Neuronal stem cell (in vitro differentiated cells): Measurements from ENCODE around the gene AGPAT2.

Source experiments
- DNase-seq: peaks from one replicate; pipeline ENCODE4 v3.0.0-alpha.2; 2013; ENCODE audit warnings: low spot score
- H2AFZ ChIP-seq: one replicate; pipeline ENCODE4 v1.6.1; 2013; ENCODE audit warnings: mild to moderate bottlenecking, low read length, inconsistent platforms
- H2AK5ac ChIP-seq: 2 replicates; pipeline ENCODE4 v1.6.1; 2013; ENCODE audit warnings: low read depth, mild to moderate bottlenecking, inconsistent platforms, low read length, moderate library complexity, mixed read lengths
- H2BK120ac ChIP-seq: 2 replicates; pipeline ENCODE4 v1.6.1; 2013; ENCODE audit warnings: low read depth, mild to moderate bottlenecking, inconsistent platforms, low read length, moderate library complexity, mixed read lengths
- H2BK12ac ChIP-seq: one replicate; pipeline ENCODE4 v1.6.1; 2013; ENCODE audit warnings: low read length, inconsistent platforms
- H2BK15ac ChIP-seq: 2 replicates; pipeline ENCODE4 v1.6.1; 2013; ENCODE audit warnings: mild to moderate bottlenecking, low read length, inconsistent platforms, mixed read lengths
- H2BK5ac ChIP-seq: one replicate; pipeline ENCODE4 v1.6.1; 2013; ENCODE audit warnings: inconsistent platforms, mild to moderate bottlenecking, low read length, moderate library complexity
- H3K14ac ChIP-seq: one replicate; pipeline ENCODE4 v1.6.1; 2013; ENCODE audit warnings: low read length, inconsistent platforms
- H3K18ac ChIP-seq: 2 replicates; pipeline ENCODE4 v1.6.1; 2013; ENCODE audit warnings: low read length, inconsistent platforms
- H3K23ac ChIP-seq: 2 replicates; pipeline ENCODE4 v1.6.1; 2013; ENCODE audit warnings: low read depth, mild to moderate bottlenecking, mixed read lengths, low read length, inconsistent platforms; ENCODE audit not compliant: poor library complexity
- H3K27ac ChIP-seq: replicated peaks from 3 replicates; pipeline ENCODE4 v1.5.1; 2013; ENCODE audit warnings: low read length, inconsistent platforms
- H3K27me3 ChIP-seq, 3 experiments: 2 replicates each; pipeline ENCODE4 v1.6.1; 2013; ENCODE audit warnings: low read length in 3 of 3, mild to moderate bottlenecking in 2 of 3, inconsistent platforms in 1 of 3, low read depth in 1 of 3, mixed read lengths in 1 of 3, moderate library complexity in 1 of 3; ENCODE audit not compliant: control insufficient read depth in 3 of 3, insufficient read depth in 3 of 3
- H3K36me3 ChIP-seq, 2 donors: replicated peaks in 1 of 2; 2 replicates each; pipeline ENCODE4 v1.6.1; 2013; ENCODE audit warnings: low read length in 2 of 2; ENCODE audit not compliant: control insufficient read depth in 2 of 2, insufficient read depth in 2 of 2
- H3K4ac ChIP-seq: 2 replicates; pipeline ENCODE4 v1.6.1; 2013; ENCODE audit warnings: inconsistent platforms, mild to moderate bottlenecking, low read length, moderate library complexity
- H3K4me1 ChIP-seq, 2 donors: 1 replicate in 1 of 2; 2 replicates in 1 of 2; pipeline ENCODE4 v1.6.1; 2013; ENCODE audit warnings: low read length in 2 of 2, low read depth in 1 of 2; ENCODE audit not compliant: control insufficient read depth in 2 of 2, insufficient read depth in 1 of 2
- H3K4me2 ChIP-seq: one replicate; pipeline ENCODE4 v1.6.1; 2013; ENCODE audit warnings: mild to moderate bottlenecking, low read length, inconsistent platforms; ENCODE audit not compliant: insufficient read depth, poor library complexity, severe bottlenecking
- H3K4me3 ChIP-seq, 2 donors: 2 replicates each; pipeline ENCODE4 v1.5.1; 2013; ENCODE audit warnings: low read length in 2 of 2, mild to moderate bottlenecking in 2 of 2, inconsistent platforms in 1 of 2, moderate library complexity in 1 of 2
- H3K79me1 ChIP-seq: one replicate; pipeline ENCODE4 v1.6.1; 2013; ENCODE audit warnings: low read depth, mild to moderate bottlenecking, inconsistent platforms, low read length, moderate library complexity
- H3K9ac ChIP-seq: one replicate; pipeline ENCODE4 v1.6.1; 2013; ENCODE audit warnings: mild to moderate bottlenecking, low read depth, low read length, inconsistent platforms; ENCODE audit not compliant: poor library complexity
- H3K9me3 ChIP-seq, 2 donors: replicated peaks in 1 of 2; 2 replicates each; pipeline versions ENCODE3 to v1.6.1; 2013; ENCODE audit warnings: low read length in 2 of 2, mild to moderate bottlenecking in 2 of 2, inconsistent platforms in 1 of 2, low read depth in 1 of 2, mixed read lengths in 1 of 2, moderate library complexity in 1 of 2; ENCODE audit not compliant: control insufficient read depth in 2 of 2, insufficient read depth in 1 of 2
- H4K8ac ChIP-seq: one replicate; pipeline ENCODE4 v1.6.1; 2013; ENCODE audit warnings: low read depth, mild to moderate bottlenecking, inconsistent platforms, low read length, moderate library complexity
- H4K91ac ChIP-seq: one replicate; pipeline ENCODE4 v1.6.1; 2013; ENCODE audit warnings: low read length, low read depth, mild to moderate bottlenecking, inconsistent platforms; ENCODE audit not compliant: poor library complexity
- WGBS, 2 donors: extraction: QIAGEN DNeasy Blood & Tissue Kit; methylation state at CpG; one replicate each; pipeline ENCODE4 v1.1.7; 2013; ENCODE audit warnings: missing lambda C conversion rate in 2 of 2, mixed read lengths in 1 of 2; ENCODE audit not compliant: insufficient read length in 2 of 2, insufficient replicate concordance in 1 of 2; ENCODE audit errors: extremely low coverage in 2 of 2; 5-methylcytosine and 5-hydroxymethylcytosine counted together

The AGPAT2 gene

GRCh38 chr9:136710543-136710942 lies 23.3 kb upstream of the AGPAT2 start:
- Histone ChIP-seq H2AK5ac (no peak overlapping the region), H2BK12ac (no peak overlapping the region), H3K4me3 (no peak overlapping the region), H3K79me1 (peaks cover 17% of the 10 kb centered on the region), H3K4ac (no peak overlapping the region), H3K18ac (no peak overlapping the region), H3K9me3 (no peaks in the 10 kb centered on the region), H4K8ac (no peak overlapping the region), H3K4me1 (peaks cover 8 to 23% of the 10 kb centered on the region in 2 donors), H3K27me3 (peaks cover 0 to 39% (median 7%) of the 10 kb centered on the region in 3 experiments), H3K9ac (no peak overlapping the region), H4K91ac (no peak overlapping the region), H2BK5ac (no peak overlapping the region), H2BK120ac (no peak overlapping the region), H2BK15ac (no peak overlapping the region), H3K23ac (no peak overlapping the region), H3K27ac (no peak overlapping the region), H3K36me3 (peaks cover 0 to under 1% of the 10 kb centered on the region in 2 donors), H3K4me2 (no peak overlapping the region), H3K14ac (no peak overlapping the region), H2AFZ (no peak overlapping the region)
- WGBS, 2 donors: no CpG with 5 or more reads among the region's 7 CpGs
- DNase-seq: no peak

DNA sequence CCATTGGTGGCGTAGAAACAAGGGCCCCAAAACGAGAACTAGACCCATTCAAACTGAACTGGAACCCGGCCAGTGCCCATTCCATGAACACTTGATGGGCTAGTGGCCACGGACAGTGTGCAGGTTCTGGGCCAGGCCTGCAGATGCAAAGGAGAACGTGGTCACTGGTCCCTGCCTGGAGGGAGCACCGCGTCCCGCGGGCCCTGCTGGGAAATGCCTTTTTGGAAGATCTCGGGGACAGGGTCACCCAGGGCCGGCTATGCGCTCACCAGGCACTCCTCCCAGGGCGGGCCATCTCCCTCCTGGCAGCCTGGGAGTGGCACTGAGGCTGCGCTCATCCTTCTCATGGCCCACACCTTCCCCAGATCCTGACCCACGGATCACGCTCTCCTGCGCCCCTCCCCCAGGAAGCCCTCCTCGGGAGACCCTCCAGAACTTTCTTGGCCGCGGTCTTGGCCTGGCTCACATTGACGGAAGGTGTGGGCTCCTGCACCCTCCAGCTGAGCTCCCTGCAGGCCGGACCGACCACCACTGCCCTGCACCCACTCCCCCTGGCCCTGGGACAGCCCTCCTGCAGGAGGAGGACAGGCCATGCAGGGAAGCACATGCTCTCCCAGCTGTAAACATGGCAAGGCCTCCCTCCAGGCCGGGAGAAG lies 22.3 kb upstream of the AGPAT2 start:
- Histone ChIP-seq H3K4me3 (peak overlapping the region in 1 of 2 donors; percentile 45), H3K23ac (peak overlapping the region; percentile 85), H3K36me3 (no peaks in the 10 kb centered on the region), H3K4ac (no peak overlapping the region), H3K9ac (no peak overlapping the region), H3K4me1 (peaks cover 8 to 19% of the 10 kb centered on the region in 2 donors), H2BK15ac (peak overlapping the region; percentile 67), H2BK5ac (peak overlapping the region; percentile 87), H2AFZ (no peak overlapping the region), H3K4me2 (no peak overlapping the region), H4K8ac (peak overlapping the region; percentile 43), H3K27ac (no peak overlapping the region), H3K18ac (peak overlapping the region; percentile 85), H3K79me1 (peaks cover 13% of the 10 kb centered on the region), H2AK5ac (peak overlapping the region; percentile 96), H2BK12ac (peak overlapping the region; percentile 58), H3K9me3 (no peaks in the 10 kb centered on the region), H2BK120ac (peak overlapping the region; percentile 61), H4K91ac (no peak overlapping the region), H3K27me3 (peaks cover 0 to 43% (median 7%) of the 10 kb centered on the region in 3 experiments), H3K14ac (no peak overlapping the region)
- WGBS, 2 donors: no CpG with 5 or more reads among the region's 24 CpGs
- DNase-seq: no peak

DNA sequence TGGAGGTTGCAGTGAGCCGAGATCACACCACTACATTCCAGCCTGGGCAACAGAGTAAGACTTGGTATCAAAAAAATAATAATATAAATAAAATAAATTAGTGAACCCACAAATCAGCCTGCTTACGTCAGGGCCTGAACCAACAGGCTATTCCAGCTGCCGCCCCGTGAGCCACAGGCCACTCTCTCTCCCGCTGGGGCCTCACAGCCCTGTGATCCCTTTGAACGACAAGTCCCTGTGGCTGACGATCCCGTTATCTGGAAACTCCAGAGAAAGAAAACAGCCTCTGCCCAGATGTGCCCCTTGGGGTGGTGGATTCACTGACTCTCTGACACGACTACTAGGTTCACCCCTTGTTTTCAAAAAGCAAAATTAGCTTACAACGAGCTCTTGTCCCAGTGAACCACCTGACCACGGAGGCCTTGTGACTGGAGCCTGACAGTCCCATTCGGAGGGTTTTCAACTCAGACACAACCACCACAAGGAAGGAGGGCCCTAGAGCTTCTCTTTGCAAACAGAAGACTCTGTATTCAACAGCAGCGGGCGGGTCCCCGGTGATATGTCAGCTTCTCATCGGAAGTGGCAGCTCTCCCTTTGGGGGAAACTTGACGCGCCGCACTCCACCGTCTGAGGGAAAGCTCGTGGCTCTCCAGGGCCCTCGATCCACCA lies 20.7 kb upstream of the AGPAT2 start:
- no peak overlapping the region for H3K4me3 ChIP-seq
- no peak overlapping the region for H2AFZ ChIP-seq
- no peak for DNase-seq
- H3K4ac ChIP-seq: no peak overlapping the region
- no CpG with 5 or more reads among the region's 22 CpGs for WGBS, 2 donors
- no peak overlapping the region for H2BK12ac ChIP-seq
- no peak overlapping the region for H3K9ac ChIP-seq
- no peak overlapping the region for H2BK15ac ChIP-seq
- H3K4me1 ChIP-seq: peaks cover 0 to 5% of the 10 kb centered on the region in 2 donors
- no peak overlapping the region for H3K23ac ChIP-seq
- H3K9me3 ChIP-seq: no peaks in the 10 kb centered on the region
- peak overlapping the region; percentile 19 for H2AK5ac ChIP-seq
- H3K14ac ChIP-seq: no peak overlapping the region
- no peak overlapping the region for H4K8ac ChIP-seq
- peaks cover 5% of the 10 kb centered on the region for H3K79me1 ChIP-seq
- peaks cover 0 to 43% (median 7%) of the 10 kb centered on the region in 3 experiments for H3K27me3 ChIP-seq
- no peak overlapping the region for H4K91ac ChIP-seq
- no peak overlapping the region for H3K4me2 ChIP-seq
- H3K18ac ChIP-seq: no peak overlapping the region
- H2BK5ac ChIP-seq: no peak overlapping the region
- no peaks in the 10 kb centered on the region for H3K36me3 ChIP-seq
- H3K27ac ChIP-seq: no peak overlapping the region
- H2BK120ac ChIP-seq: no peak overlapping the region

DNA sequence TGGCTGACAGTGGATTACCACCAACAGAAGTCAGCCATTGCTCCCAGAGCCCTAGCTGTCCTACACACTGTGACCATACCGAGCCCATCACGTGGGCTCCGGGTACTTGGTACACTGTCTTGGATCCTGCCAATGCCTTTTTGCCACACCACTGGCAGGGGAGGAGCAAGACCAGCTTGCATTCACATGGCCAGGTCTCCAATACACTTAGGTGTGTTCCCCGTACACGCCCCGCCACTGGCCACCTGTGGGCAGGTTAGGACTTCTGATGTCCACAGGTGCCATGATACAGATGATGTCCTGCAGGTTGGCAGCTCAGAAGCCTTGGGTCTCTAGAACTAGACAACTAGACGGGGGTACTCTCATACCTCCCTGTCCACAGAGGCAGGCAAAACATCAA lies 19.8 kb upstream of the AGPAT2 start:
- Histone ChIP-seq H3K9ac (no peak overlapping the region), H2BK5ac (no peak overlapping the region), H4K91ac (no peak overlapping the region), H3K14ac (no peak overlapping the region), H3K36me3 (no peaks in the 10 kb centered on the region), H2AK5ac (peak overlapping the region; percentile 73), H3K18ac (no peak overlapping the region), H3K27me3 (peaks cover 0 to 43% (median 7%) of the 10 kb centered on the region in 3 experiments), H2AFZ (no peak overlapping the region), H3K79me1 (peaks cover 3% of the 10 kb centered on the region), H3K27ac (no peak overlapping the region), H3K23ac (no peak overlapping the region), H3K4ac (peak overlapping the region; percentile 69), H2BK15ac (no peak overlapping the region), H3K9me3 (no peaks in the 10 kb centered on the region), H2BK120ac (no peak overlapping the region), H2BK12ac (no peak overlapping the region), H3K4me1 (peaks cover 0 to 5% of the 10 kb centered on the region in 2 donors), H3K4me2 (no peak overlapping the region), H4K8ac (no peak overlapping the region), H3K4me3 (no peak overlapping the region)
- DNase-seq: no peak
- WGBS, 2 donors: no CpG with 5 or more reads among the region's 7 CpGs
